HG03378 (cell line): ENCODE data around the gene TEX12.
"Not testable (repeated sequence)": the region's sequence is repeated elsewhere in the genome, so short reads cannot be mapped to it uniquely, and the experiment has no call there.

Experiments used
- ATAC-seq: cut with Tn5 transposase; IDR thresholded peaks from one replicate; pipeline ENCODE4 v1.9.1; 2021; ENCODE audit warnings: mild to moderate bottlenecking, moderate library complexity; ENCODE audit not compliant: unreplicated experiment

TEX12 gene

GRCh38 chr11:112167145-112167544 lies at the start of gene TEX12:
TEX12 (plus strand) TSS chr11:112167372; CDS start chr11:112169269, 1,897 bp downstream.
- no peak for ATAC-seq

GRCh38 chr11:112118176-112118575 lies 49.0 kb upstream of the TEX12 start:
- no peak for ATAC-seq

- ATAC-seq: no peak
These were observed 45.1 kb upstream of the TEX12 start for GRCh38 chr11:112121981-112122615.

GRCh38 chr11:112123129-112123528 lies 44.0 kb upstream of the TEX12 start:
- ATAC-seq: no peak

- ATAC-seq: no peak
These were observed 40.1 kb upstream of the TEX12 start for GRCh38 chr11:112127056-112127455.

GRCh38 chr11:112128483-112129121 lies 38.6 kb upstream of the TEX12 start:
- no peak for ATAC-seq

- ATAC-seq: no peak
These were observed 37.5 kb upstream of the TEX12 start for GRCh38 chr11:112129656-112130055.

GRCh38 chr11:112132737-112133136 lies 34.4 kb upstream of the TEX12 start:
- ATAC-seq: no peak

GRCh38 chr11:112134473-112134872 lies 32.7 kb upstream of the TEX12 start:
- no peak for ATAC-seq

GRCh38 chr11:112143597-112143996 lies 23.6 kb upstream of the TEX12 start:
- ATAC-seq: no peak

- ATAC-seq: no peak
These were observed 16.7 kb upstream of the TEX12 start for GRCh38 chr11:112150517-112150916.

- ATAC-seq: no peak
These were observed 10.8 kb upstream of the TEX12 start for GRCh38 chr11:112156153-112156955.

GRCh38 chr11:112156956-112157766 lies 10.0 kb upstream of the TEX12 start:
- no peak for ATAC-seq

GRCh38 chr11:112159098-112160065 lies 7.8 kb upstream of the TEX12 start:
- no peak for ATAC-seq

- no peak for ATAC-seq
These were observed 6.9 kb upstream of the TEX12 start for GRCh38 chr11:112160091-112160848.

GRCh38 chr11:112161012-112161411 lies 6.2 kb upstream of the TEX12 start:
- no peak for ATAC-seq

- ATAC-seq: not testable (repeated sequence)
These were observed 5.0 kb upstream of the TEX12 start for GRCh38 chr11:112162200-112162599.

GRCh38 chr11:112162761-112163546 lies 4.2 kb upstream of the TEX12 start:
- no peak for ATAC-seq
